Ammon's horn (tissue), 1 donor: Measurements from ENCODE around the gene MYCL.
A peak's percentile ranks its signal among the peaks of the same experiment; 100 is the strongest.
"Not testable (repeated sequence)": the region's sequence is repeated elsewhere in the genome, so short reads cannot be mapped to it uniquely, and the experiment has no call there.

Experiments
- DNase-seq: peaks from one replicate; pipeline ENCODE4 v3.0.0-alpha.2; 2016; ENCODE audit warnings: low spot score

Gene MYCL

DNA sequence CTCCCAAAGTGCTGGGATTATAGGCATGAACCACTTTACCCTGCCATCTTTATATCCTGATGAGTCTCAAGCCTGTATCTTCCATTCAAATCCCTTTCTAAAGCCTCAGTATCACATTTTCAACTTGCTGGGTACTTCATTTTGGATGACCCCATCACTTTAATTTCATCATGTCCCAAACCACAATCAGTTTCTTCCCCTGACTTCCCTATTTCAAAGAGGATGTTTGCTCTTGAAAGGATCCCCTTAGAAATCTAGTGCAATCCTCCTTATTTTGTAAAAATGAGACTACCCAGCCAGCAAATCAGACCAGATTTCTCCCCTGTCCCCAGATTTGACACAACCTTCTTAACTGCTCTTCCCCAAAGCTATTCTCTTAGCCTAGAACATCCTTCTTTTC is 11.4 kb downstream of the MYCL start:
- peak; percentile 30 for DNase-seq

DNA sequence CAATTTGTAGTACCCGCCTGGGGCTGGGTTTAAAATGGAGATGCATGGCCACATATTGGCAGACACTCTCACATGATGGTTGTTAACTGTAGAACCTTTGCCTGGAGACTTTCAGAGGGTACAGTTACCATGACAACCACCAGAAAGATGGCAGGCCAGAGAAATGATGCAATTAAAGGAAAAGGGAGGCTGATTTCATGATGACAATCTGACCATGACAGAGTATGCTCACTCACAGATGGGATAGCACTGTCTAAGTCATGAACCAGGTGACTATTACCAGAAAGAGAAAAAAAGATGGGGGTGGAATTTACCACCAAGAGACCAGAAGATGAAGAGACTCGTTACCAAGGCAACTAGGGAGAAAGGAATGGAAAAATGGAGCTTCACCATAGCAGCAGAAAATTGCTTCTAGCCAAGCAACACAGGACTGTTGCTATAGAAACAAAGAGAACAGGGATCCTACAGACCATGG is 14.9 kb downstream of the MYCL start:
- DNase-seq: peak; percentile 70

DNA sequence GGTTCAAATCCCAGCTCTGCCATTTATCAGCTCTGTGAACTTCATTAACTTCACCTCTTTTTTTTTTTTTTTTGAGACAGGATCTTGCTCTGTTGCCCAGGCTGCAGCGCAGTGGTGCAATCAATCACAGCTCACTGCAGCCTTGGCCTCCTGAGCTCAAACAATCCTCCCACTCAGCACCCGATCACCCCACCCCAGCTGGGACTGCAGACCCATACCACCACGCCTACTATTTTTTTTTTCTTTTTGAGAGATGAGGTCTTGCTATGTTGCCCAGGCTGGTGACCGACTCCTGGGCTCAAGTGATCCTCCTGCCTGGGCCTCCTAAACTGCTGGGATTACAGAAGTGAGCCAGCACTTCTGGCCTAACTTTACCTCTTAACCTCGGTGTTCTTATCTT is 16.2 kb downstream of the MYCL start:
- no peak for DNase-seq

DNA sequence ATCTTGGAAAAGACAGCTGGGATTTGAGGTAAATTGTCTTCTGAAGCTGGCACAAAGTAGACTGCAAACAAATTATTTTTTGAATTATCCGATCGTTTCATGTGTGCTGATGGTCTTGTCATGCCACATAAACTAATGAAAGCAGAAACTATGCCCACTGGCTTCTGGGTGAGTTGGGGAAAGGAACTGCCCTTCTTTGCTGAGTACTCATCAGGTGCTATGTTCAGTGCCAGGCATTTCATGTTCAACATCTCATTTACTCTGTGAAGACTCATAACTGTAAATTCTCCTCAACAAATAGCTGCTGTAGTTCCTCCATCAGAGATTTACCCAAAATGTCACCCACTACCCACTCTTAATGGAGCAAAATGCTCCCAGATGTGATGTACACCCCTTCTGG is 19.6 kb downstream of the MYCL start:
- no peak for DNase-seq

DNA sequence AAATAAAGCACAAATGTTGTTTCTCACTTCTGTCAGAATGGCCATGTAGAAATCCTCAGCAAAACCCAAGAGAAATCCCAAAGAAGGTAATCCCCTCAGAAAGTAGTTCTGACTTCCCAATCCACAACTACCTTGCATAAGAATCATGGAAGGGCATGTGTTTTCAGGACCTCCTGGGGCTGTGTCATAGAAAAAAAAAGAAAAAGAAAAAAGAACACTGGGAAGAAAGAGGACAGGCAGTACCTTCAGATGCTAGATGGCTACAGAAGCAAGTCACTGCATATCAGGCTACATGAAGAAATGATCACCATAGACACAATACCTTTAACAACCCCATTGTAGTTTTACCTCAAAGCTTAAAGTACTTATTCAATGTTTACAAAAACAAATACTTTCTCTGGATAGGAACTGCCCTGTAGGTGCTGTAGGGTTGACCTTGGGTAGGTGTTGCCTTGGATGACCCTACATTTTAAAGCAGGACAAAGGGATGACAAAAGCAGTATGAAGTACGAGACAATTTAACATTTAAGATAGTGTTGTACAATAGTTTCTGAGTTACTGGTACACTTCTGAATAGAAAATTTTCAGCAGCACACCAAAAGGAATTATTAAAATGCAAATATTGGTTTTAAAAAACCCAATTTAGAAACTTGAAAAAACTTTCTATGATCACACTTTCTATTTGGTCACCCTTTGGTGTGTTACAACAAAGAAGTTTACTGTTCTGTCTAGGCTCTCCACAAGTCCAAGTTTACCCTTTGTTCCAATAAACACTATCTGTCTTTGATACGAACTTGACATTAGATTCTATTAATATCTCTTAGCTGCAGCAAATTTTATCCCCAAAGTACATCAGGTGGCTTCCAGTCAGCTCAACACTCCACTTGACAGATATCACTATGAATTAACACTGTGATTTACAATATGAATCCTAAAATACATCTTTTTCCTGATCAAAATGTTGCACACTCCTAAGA is 23.4 kb downstream of the MYCL start:
- DNase-seq: no peak

DNA sequence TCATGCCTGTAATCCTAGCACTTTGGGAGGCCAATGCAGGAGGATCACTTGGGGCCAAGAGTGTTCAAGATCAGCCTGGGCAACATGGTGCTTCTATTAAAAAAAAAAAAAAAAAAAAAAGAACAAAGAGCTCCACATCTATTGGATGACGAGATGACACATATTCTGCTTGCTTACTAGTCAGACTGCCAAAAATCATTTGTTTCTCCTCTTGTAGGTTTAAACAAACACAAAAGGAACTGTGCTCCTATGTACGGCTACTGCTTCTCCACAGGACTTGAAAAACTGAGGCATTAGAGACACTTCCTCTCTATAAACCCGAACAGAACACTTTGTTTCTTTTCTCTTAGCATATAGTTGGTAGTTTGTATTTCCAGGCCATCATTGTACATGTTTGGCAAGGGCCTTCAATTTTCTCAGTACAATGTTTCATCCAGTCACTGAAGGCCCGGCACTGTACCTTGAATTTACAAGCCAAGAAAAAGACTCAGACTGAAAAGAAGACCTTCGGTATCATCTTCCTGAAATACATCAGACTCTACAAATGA is 24.4 kb downstream of the MYCL start:
- DNase-seq: peak; percentile 27

DNA sequence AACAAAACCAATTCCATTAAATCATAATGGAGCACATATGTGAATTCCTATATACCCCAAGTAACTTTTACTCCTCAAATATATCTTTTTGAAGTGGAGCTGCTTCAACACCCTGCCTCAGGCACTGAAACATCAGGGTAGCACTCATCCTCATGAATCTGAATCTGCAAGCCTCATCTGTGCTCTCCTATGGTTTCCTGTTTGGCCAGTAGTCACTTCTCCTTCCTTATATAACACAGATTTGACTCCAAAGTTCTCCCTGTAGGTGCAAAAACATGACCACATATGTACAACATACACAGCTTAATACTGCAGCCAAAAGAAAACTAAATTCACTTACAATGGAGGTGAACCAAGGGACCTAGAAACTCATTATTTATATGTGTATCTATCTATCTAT is 25.6 kb downstream of the MYCL start:
- peak; percentile 38 for DNase-seq

DNA sequence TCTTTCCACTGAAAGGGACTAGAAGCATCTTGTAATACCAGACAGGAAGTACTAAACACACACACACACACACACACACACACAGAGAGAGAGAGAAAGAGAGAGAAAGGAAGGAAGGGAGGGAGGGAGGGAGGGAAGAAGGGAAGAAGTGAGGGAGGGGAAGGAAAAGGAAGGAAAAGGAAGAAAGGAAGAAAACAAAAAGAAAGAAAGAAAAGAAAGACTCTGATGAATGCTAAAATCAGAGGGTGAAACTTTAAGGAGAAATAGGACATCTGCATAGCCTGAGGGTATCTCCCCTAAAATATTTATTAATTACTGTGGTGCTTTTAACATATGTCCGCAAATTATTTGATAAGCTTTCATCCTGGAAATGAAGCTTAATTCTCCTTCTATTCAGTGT is 29.0 kb downstream of the MYCL start:
- no peak for DNase-seq

DNA sequence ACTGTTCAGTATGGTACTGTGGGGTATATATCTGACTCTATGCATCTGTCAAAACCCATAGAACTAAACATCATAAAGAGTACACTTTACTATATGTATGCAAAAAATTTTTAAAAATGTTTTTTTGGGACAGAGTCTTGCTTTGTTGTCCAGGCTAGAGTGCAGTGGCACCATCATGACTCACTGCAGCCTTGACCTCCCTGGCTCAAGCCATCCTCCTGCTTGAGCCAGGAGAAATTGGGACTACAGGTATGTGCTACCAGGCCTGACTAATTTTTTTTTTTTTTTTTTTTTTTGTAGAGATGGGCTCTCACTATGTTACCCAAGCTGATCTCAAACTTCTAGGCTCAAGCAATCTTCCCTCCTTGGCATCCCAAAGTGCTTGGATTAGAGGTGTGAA is 29.9 kb downstream of the MYCL start:
- no peak for DNase-seq

DNA sequence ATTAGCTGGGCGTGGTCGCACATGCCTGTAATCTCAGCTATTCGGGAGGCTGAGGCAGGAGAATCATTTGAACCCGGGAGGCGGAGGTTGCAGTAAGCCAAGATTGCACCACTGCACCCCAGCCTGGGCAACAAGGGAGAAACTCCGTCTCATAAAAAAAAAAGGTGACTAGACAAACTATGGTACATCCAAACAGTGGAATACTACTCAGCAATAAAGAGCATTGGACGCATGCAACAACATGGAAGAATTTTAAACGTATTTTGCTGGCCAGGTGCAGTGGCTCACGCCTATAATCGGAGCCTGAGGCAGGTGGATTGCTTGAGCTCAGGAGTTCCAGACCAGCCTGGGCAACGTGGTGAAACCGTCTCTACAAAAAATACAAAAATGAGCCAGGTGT is 30.7 kb downstream of the MYCL start:
- DNase-seq: not testable (repeated sequence)

DNA sequence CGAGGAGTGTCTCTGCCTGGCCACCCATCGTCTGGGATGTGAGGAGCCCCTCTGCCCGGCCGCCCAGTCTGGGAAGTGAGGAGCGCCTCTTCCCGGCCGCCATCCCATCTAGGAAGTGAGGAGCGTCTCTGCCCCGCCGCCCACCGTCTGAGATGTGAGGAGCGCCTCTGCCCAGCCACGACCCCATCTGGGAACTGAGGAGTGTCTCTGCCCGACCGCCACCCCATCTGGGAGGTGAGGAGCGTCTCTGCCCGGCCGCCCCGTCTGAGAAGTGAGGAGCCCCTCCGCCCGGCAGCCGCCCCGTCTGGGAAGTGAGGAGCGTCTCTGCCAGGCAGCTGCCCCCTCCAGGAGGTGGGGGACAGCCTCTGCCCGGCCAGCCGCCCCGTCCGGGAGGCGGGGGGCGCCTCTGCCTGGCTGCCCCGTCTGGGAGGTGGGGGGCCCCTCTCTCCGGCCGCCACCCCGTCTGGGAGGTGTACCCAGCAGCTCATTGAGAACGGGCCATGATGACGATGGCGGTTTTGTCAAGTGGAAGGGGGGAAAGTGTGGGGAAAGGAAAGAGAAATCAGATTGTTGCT is 32.1 kb downstream of the MYCL start:
- not testable (repeated sequence) for DNase-seq

DNA sequence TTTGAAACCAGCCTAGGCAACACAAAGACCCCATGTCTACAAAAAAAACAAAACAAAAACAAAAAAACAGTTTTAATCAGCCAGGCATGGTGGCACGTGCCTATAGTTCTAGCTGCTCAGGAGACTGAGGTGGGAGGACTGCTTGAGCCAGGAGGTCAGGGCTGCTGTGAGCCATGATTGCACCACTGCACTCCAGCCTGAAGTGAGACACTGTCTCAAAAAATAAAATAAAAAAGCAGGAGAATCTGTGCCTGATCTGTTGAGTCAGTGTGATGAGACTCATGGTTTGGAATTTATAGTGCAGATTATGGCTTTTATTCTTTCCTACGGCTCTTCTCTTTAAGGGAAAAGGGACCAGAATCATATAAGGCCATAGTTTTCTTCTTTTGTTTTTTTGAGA is 35.0 kb downstream of the MYCL start:
- DNase-seq: no peak

DNA sequence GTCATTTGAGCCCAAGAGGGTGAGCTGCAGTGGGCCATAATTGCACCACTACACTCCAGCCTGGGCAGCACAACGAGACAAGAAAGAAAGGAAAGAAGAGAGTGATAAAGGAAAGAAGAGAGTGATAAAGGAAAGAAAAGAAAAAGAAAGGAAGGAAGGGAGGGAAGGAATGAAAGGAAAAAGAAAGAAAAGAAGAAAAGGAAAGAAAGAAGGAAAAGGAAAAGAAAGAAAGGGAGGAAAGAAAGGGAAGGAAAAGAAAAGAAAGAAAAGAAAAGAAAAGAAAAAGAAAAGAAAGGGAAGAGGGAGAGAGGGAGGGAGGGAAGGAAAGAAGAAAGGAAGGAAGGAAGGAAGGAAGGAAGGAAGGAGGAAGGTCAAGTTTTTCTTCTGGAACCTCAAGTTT is 36.0 kb downstream of the MYCL start:
- no peak for DNase-seq

DNA sequence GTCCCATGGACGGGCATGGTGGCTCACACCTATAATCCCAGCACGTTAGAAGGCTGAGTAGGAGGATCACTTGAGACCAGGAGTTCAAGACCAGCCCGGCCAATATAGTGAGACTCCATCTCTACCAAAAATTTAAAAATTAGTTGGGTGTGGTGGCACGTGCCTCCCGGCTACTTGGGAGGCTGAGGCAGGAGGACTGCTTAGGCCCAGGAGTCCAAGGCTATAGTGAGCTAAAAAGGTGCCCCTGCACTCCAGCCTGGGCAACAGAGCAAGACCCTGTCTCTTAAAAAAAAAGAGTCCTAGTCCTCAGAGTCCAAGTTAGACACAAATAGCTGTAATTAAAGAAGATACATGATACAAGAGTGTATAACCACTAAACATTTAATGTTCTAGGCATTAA is 38.5 kb downstream of the MYCL start:
- DNase-seq: no peak

DNA sequence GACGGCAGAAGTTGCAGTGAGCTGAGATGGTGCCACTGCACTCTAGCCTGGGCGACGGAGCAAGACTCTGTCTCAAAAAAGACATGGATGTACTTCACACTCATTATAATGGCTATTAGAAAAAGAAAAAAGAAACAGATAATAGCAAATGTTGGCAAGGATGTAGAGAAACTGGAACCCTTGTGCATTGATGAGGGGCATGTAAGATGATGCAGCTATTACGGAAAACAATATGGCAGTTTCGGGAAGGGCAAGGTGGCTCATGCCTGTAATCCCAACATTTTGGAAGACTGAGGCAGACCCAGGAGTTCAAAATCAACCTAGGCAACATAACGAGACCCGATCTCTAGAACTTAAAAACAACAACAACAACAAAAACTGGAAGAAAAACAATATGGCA is 40.7 kb downstream of the MYCL start:
- DNase-seq: no peak

DNA sequence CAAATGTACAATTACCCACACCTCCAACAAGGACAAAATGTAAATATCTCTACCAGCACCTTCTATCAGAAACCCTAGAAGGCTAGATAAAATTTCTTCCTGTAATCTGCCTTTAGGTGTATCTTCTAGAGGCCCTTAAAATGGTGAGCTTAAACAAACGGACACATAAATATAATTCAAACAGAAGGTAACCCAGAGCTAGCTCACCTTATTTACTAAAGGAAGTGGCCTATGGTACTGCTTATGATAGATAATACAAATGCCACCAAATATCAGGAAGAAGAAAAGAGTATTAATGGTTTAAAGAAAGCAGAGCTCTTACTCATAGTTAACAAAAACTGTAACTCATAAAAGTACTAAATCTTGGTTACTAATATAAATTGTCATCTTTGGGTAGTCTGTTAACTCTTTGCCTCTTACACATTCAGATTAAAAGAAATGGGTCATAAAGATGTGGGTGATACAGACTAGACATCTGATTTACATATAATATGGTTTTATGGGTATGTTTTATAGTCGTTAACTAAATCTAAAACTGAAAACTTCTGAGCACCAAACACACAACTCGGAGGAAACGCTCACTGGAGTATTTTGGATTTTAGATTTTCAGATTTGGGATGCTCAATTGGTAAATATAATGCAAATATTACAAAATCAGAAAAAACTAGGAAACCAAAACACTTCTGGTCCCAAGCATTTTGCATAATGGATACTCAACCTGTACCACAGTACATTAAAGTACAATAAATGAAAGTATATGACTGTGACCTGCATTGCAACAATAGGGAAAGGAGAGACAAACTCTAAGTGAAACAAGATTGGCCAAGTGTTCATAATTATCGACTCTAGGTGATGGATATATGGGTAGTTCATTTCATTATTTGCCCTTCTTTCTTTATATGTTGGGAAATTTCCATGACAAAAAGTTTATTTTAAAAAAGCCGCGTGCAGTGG is 41.6 kb downstream of the MYCL start:
- no peak for DNase-seq

DNA sequence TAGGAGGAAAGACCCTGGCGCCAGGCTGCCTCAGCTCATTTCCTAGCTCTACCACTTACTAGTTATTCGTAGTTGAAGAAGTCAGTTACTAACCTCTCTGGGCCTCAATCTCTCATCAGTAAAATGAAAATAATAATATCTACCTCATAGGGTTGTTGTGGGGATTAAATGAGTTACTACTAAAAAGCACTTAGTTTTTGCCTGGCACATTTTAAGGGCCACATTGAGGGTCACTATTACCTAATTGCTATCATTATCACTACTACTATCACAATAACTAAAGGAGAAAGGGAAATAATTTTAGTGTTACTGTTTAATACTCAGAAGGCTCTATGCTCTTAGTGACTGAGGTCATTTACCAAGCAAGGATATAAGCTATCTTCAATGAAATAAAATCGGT is 43.4 kb downstream of the MYCL start:
- no peak for DNase-seq

DNA sequence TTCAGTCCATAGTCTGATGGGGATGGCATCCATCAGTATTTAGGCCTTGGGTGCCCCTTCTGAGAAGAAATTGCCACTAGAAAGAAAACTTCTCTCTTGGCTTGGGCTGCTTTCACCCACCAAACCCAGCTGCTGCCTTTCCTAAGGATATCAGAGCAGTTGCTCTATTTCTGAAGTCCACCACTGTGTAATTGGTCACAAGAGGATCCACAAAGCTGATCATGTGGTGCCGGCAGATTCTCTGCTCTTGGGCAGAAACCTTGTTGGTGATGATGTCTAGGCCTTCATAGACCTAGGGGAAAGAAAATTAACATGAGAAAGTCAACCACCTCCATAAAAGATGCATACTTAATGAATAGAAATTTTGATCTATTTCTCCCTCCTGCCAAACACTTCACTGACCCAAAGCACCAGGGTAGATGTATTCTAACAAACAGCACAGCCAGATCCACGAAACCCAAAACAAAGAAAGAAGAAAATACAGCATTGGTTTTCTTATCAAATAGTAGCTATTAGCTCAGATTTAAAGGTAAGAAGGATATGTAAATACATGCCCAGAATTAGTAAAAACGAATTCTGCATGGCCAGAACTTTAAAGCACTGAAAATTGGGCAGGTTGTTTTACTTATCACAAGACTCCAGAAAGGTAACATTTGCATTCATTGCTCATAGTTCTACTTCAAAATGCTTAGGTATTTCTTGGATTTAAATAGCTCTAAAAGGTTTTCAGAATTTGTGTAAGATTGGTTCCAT is 44.4 kb downstream of the MYCL start:
- no peak for DNase-seq

DNA sequence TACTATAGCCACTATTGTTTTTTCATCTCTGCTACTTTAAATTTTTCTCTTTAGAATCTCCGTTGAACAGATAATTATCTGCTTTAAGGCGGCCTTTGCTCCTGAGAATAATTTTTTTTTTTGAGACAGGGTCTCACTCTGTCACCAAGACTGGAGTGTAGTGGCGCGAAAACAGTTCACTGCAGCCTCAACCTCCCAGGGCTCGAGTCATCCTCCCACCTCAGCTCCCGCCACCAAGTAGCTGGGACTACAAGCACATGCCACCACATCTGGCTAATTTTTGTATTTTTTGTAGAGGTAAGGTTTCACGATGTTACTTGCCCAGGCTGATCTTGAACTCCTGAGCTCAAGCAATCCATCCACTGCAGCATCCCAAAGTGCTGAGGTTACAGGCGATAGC is 47.0 kb downstream of the MYCL start:
- no peak for DNase-seq

DNA sequence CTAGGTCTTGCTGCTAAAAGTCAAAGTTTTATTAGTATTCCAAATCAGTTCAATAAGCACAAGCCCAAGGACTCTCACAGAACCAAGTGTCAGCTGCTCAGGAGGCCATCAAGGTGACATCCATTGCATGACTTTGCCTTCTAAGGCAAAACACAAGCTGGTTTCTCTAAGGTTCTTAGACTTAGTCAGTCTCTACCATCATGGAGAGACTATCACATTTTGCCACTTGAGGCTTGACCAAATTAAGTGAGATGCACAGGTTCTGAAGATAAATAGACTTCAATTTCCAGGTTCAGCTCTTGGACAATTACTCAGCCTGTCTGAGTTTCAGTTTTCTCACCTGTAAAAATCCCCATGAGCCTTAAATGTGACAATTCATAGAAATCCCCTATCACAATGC is 47.4 kb downstream of the MYCL start:
- DNase-seq: no peak

DNA sequence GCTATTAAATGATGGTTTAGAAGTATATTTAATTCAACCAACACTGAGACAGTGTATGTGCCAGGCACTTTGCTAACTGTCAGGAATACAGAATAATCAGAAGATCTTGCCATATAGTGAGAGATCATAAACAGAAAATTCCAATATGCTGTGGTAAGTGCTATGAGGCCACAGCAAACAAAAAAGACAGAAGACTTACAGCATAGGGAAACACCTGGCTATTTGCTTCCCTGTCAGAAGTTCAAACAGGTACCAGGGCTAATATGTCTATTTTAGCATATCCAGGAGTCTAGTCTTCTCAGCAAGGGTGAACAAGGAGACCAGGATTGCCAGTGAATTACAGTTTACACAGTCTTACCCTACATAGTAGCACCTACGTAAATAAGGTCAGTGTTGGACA is 48.8 kb downstream of the MYCL start:
- no peak for DNase-seq
